HCT116 (cell line): ENCODE measurements around the gene SERPINB6. TPM values are rescaled to one million over a fixed set of nuclear protein-coding genes. Genes with fewer than 3 reads are reported as not detected.

Experiments used
- ATAC-seq: fragments of 200-7000 bp; cut with Tn5 transposase; 2 replicates; pipeline ENCODE4 v1.9.1; 2020; ENCODE audit warnings: mild to moderate bottlenecking, moderate library complexity
- BruUV-seq: library from RNA; stranded (reverse); fragments of 400-500 nt; replicated peaks from 2 replicates; lab custom pipeline; 2021; lab: Mats Ljungman, UMichigan
- CTCF ChIA-PET: fragments of 300-600 bp; sonication (Branson Sonifier 250); formaldehyde crosslinking; loops from one replicate; lab custom pipeline; 2021; ENCODE audit warnings: antibody characterized with exemption; lab: Charles Lee
- POLR2A ChIA-PET: fragments of 300-600, 350-600 bp; sonication (Branson Sonifier 250); formaldehyde crosslinking; loops from one replicate; lab custom pipeline; 2021; ENCODE audit warnings: antibody characterized with exemption; lab: Charles Lee
- RAD21 ChIA-PET, 2 experiments: fragments of 300-600 bp; sonication (Branson Sonifier 250); formaldehyde crosslinking; loops; one replicate each; lab custom pipeline; 2023; ENCODE audit warnings: low total read pairs in 2 of 2; ENCODE audit not compliant: uncharacterized antibody in 2 of 2, unreplicated experiment in 2 of 2, low non-redundant PET in 1 of 2; lab: Charles Lee
- DNase-seq: peaks from one replicate; pipeline ENCODE4 v3.0.0-alpha.2; 2010; ENCODE audit warnings: low read depth, low spot score
- H2AFZ ChIP-seq: fragments of 200-600 bp; shearing (Covaris generic), sonication (generic); 2 replicates; pipeline ENCODE4 v1.6.1; 2017; ENCODE audit warnings: low read depth, mixed run types, mixed read lengths, antibody characterized with exemption, low read length; ENCODE audit not compliant: poor library complexity, severe bottlenecking
- H3K27ac ChIP-seq: 2 replicates; pipeline ENCODE4 v1.5.1; 2012; ENCODE audit warnings: low read depth, low read length
- H3K27me3 ChIP-seq: fragments of 200-600 bp; sonication (generic); 2 replicates; pipeline ENCODE4 v1.6.1; 2016; ENCODE audit warnings: mixed run types, low read length, mixed read lengths; ENCODE audit not compliant: insufficient read depth
- H3K36me3 ChIP-seq, 2 experiments: fragments of 200-500 bp in 1 of 2; fragments of 200-600 bp in 1 of 2; sonication (Bioruptor generic) in 1 of 2; sonication (generic) in 1 of 2; 2 replicates each; pipeline versions ENCODE4 v1.5.1 to v1.6.1; 2014 to 2016; ENCODE audit warnings: low read length in 2 of 2, inconsistent platforms in 1 of 2, mixed read lengths in 1 of 2, mixed run types in 1 of 2; ENCODE audit not compliant: insufficient read depth in 2 of 2, control insufficient read depth in 1 of 2
- H3K4me1 ChIP-seq, 2 experiments: fragments of 200-600 bp in 1 of 2; sonication (generic) in 1 of 2; 2 replicates each; pipeline versions ENCODE4 v1.5.1 to v1.6.1; 2012 to 2017; ENCODE audit warnings: low read length in 2 of 2, inconsistent platforms in 1 of 2, mild to moderate bottlenecking in 1 of 2, mixed read lengths in 1 of 2, mixed run types in 1 of 2, moderate library complexity in 1 of 2; ENCODE audit not compliant: insufficient read depth in 2 of 2, control insufficient read depth in 1 of 2
- H3K4me2 ChIP-seq: fragments of 200-600 bp; sonication (generic); 2 replicates; pipeline ENCODE4 v1.6.1; 2017; ENCODE audit warnings: mixed run types, low read length, mixed read lengths
- H3K4me3 ChIP-seq, 2 experiments: fragments of 200-600 bp in 1 of 2; sonication (generic) in 1 of 2; replicated peaks in 1 of 2; 2 replicates each; pipeline ENCODE4 v1.5.1; 2011 to 2016; ENCODE audit warnings: low read length in 2 of 2, control low read depth in 1 of 2, low read depth in 1 of 2, mild to moderate bottlenecking in 1 of 2, mixed read lengths in 1 of 2, mixed run types in 1 of 2
- H3K79me2 ChIP-seq: fragments of 200-600 bp; sonication (generic); 2 replicates; pipeline ENCODE4 v1.6.1; 2017; ENCODE audit warnings: mild to moderate bottlenecking, mixed run types, low read length, moderate library complexity, mixed read lengths; ENCODE audit not compliant: insufficient read depth
- H3K9ac ChIP-seq: fragments of 200-600 bp; sonication (generic); 2 replicates; pipeline ENCODE4 v1.6.1; 2016; ENCODE audit warnings: low read length, mixed read lengths
- H3K9me2 ChIP-seq: fragments of 200-600 bp; sonication (generic), shearing (Covaris generic); 2 replicates; pipeline ENCODE4 v1.6.1; 2017; ENCODE audit warnings: mixed run types, mild to moderate bottlenecking, moderate library complexity; ENCODE audit not compliant: insufficient read depth
- H3K9me3 ChIP-seq, 2 experiments: fragments of 200-500 bp in 1 of 2; fragments of 200-600 bp in 1 of 2; sonication (Bioruptor generic) in 1 of 2; sonication (generic) in 1 of 2; 2 replicates each; pipeline ENCODE4 v1.6.1; 2014 to 2017; ENCODE audit warnings: low read length in 2 of 2, mixed read lengths in 2 of 2, inconsistent platforms in 1 of 2, low read depth in 1 of 2, mild to moderate bottlenecking in 1 of 2, mixed run types in 1 of 2, moderate library complexity in 1 of 2; ENCODE audit not compliant: control insufficient read depth in 1 of 2, insufficient read depth in 1 of 2
- H4K20me1 ChIP-seq: fragments of 200-600 bp; sonication (generic), shearing (Covaris generic); 2 replicates; pipeline ENCODE4 v1.6.1; 2017; ENCODE audit warnings: mixed run types, mild to moderate bottlenecking, moderate library complexity; ENCODE audit not compliant: insufficient read depth
- CEBPB ChIP-seq: IDR thresholded peaks from 2 replicates; pipeline ENCODE4 v1.6.1; 2012; ENCODE audit warnings: low read depth
- EZH2 ChIP-seq: fragments of 200-600 bp; sonication (generic); IDR thresholded peaks from 2 replicates; pipeline ENCODE4 v1.6.1; 2017; ENCODE audit warnings: antibody characterized with exemption, mixed run types
- POLR2AphosphoS5 ChIP-seq: IDR thresholded peaks from 2 replicates; pipeline ENCODE4 v1.6.1; 2011; ENCODE audit warnings: mild to moderate bottlenecking, low read depth, low read length, moderate library complexity
- TCF7L2 ChIP-seq: IDR thresholded peaks from 2 replicates; pipeline ENCODE4 v1.7.0; 2011; ENCODE audit warnings: borderline replicate concordance, inconsistent platforms; ENCODE audit not compliant: insufficient read depth, insufficient read length; ENCODE audit errors: extremely low read depth
- intact Hi-C: fragments of 100-400 bp; cut with micrococcal nuclease; formaldehyde crosslinking; loops from 2 replicates; pipeline ENCODE4 v1.10.0; 2022
- total RNA-seq: library from RNA; stranded (reverse); gene quantifications from one replicate; pipeline ENCODE4 v1.2.1, GENCODE V29; 2021; ENCODE audit not compliant: unreplicated experiment

The SERPINB6 gene
- total RNA-seq, 1 experiment from 2014 or later, result 103 TPM

- Histone ChIP-seq H3K4me3 (no peak overlapping the region), H3K36me3 (no peaks in the 10 kb centered on the region)
- intact Hi-C loops, result no loop called here
- RAD21 ChIA-PET, result no interaction called here
- no peak for ATAC-seq
- TF ChIP-seq CEBPB (no peak), EZH2 (no peak)
- TF ChIP-seq, all 23 proteins: peak for 0
- no peak overlapping the region for H2AFZ ChIP-seq
- H3K27me3 ChIP-seq, result no peaks in the 10 kb centered on the region
- no peaks in the 10 kb centered on the region for H3K79me2 ChIP-seq
- peaks cover 49 to 83% of the 10 kb centered on the region in 2 experiments for H3K4me1 ChIP-seq
- ChIA-PET POLR2A (interaction anchor here (1.1 to 1.6 kb wide), 3 partner anchors 9 to 79 kb away, joined by 3 read pairs; partner anchors contain the start of gene SERPINB6), CTCF (interaction anchor here (1.0 to 1.4 kb wide), 3 partner anchors 32 to 194 kb away, joined by 3 to 6 read pairs (median 3); no protein-coding TSS in a partner anchor)
- no peaks in the 10 kb centered on the region for H4K20me1 ChIP-seq
- H3K27ac ChIP-seq, result peak overlapping the region; percentile 6; the same call in 1 of the 2 replicates
- H3K4me2 ChIP-seq, result no peak overlapping the region
- H3K9me3 ChIP-seq, result no peaks in the 10 kb centered on the region
- H3K9ac ChIP-seq, result no peak overlapping the region
- BruUV-seq, result no TSS peak
- no peaks in the 10 kb centered on the region for H3K9me2 ChIP-seq
- no peak for DNase-seq
These were observed 13.5 kb upstream of the SERPINB6 start for GRCh38 chr6:2984738-2985406.

GRCh38 chr6:2982426-2983117 is 11.2 kb upstream of the SERPINB6 start:
- H4K20me1 ChIP-seq, result no peaks in the 10 kb centered on the region
- peak; percentile 26 for ATAC-seq
- no peak overlapping the region for H3K27ac ChIP-seq
- peak overlapping the region; percentile 66 for H3K4me2 ChIP-seq
- H3K27me3 ChIP-seq, result no peaks in the 10 kb centered on the region
- intact Hi-C loops, result no loop called here
- H3K4me1 ChIP-seq, result peaks cover 46 to 89% of the 10 kb centered on the region in 2 experiments
- no TSS peak for BruUV-seq
- TF ChIP-seq POLR2AphosphoS5 (peak; percentile 55; the same call in 1 of the 2 replicates), TCF7L2 (no peak)
- ChIA-PET RAD21 (no interaction called here), POLR2A (no interaction called here), CTCF (no interaction called here)
- H3K79me2 ChIP-seq, result no peaks in the 10 kb centered on the region
- peak overlapping the region; percentile 44 for H3K9ac ChIP-seq
- peak overlapping the region in 1 of 2 experiments; percentile 26; a peak in 2 of 4 replicates for H3K4me3 ChIP-seq
- no peak for DNase-seq
- no peaks in the 10 kb centered on the region for H3K36me3 ChIP-seq
- H3K9me2 ChIP-seq, result no peaks in the 10 kb centered on the region
- no peak overlapping the region for H2AFZ ChIP-seq
- no peaks in the 10 kb centered on the region for H3K9me3 ChIP-seq
